Skeletal muscle satellite cell (primary cell): Measurements from ENCODE around the gene PPP1R13B.

Experiments used
- H3K27me3 ChIP-seq: 2 replicates; pipeline ENCODE4 v1.7.0; 2013; ENCODE audit warnings: low read length; ENCODE audit not compliant: control insufficient read depth, insufficient read depth
- H3K36me3 ChIP-seq: 2 replicates; pipeline ENCODE4 v1.7.0; 2013; ENCODE audit warnings: mild to moderate bottlenecking, control low read depth, low read length; ENCODE audit not compliant: insufficient read depth
- H3K4me1 ChIP-seq: 2 replicates; pipeline ENCODE4 v1.7.0; 2013; ENCODE audit warnings: low read length; ENCODE audit not compliant: control insufficient read depth, insufficient read depth
- H3K4me2 ChIP-seq: 2 replicates; pipeline ENCODE4 v1.7.0; 2013; ENCODE audit warnings: mild to moderate bottlenecking, low read length
- H3K4me3 ChIP-seq: 2 replicates; pipeline ENCODE4 v1.7.0; 2013; ENCODE audit warnings: low read length
- H3K9ac ChIP-seq: 2 replicates; pipeline ENCODE4 v1.7.0; 2013; ENCODE audit warnings: mild to moderate bottlenecking, low read depth, low read length, moderate library complexity
- H3K9me3 ChIP-seq: replicated peaks from 2 replicates; pipeline ENCODE4 v1.7.0; 2013; ENCODE audit warnings: mild to moderate bottlenecking, control low read depth, low read length

Gene PPP1R13B

DNA sequence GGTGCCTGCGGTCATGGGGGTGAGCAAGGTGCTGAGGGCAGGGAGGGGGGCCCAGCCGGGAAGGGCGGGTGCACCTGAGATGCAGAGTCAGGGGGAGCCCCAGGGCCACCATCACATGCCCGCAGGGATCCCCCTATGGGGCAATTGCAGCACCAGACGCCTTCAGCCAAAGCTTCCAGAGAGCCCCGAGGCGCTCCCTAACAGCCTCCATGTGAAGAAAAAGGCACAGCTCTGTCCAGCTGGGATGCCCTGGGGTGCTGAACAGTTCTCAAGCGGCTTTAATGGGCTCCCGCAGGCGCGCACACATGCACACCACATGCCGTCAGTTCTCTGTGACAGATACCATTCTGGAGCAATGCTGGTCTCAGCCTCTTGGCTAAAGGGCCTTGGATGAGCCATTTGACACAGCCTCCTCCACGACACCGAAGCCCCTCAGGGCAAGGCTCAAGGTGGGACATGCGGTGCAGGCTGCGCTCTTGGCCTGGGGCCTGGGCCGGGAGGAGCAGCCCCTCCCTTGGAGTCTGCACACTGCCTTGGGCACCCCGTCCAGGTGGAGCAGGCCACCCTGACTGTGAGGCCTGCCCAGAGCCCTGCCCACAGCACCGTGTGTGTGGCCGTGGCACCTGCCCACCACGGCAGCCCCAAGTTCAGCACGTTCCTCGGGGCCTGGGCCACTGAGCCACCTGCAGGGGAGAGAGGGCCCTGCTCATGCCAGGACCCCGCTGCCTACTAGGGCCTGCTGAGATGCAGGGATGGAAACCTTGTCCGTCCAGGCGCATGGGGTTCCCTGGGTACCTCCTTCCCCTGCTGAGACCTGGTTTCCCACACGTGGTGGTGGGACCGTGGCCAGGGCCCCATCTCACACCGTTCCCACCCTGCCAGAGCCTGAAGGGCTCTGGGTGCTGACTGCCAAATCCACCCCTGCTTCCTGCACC, 139.8 kb downstream of the PPP1R13B start:
- H3K27me3 ChIP-seq, result no peaks in the 10 kb centered on the region
- H3K9me3 ChIP-seq, result no peaks in the 10 kb centered on the region
- no peak overlapping the region for H3K4me3 ChIP-seq
- peaks cover 64% of the 10 kb centered on the region for H3K36me3 ChIP-seq
- H3K4me1 ChIP-seq, result peaks cover 30% of the 10 kb centered on the region
- H3K9ac ChIP-seq, result no peak overlapping the region
- no peak overlapping the region for H3K4me2 ChIP-seq

DNA sequence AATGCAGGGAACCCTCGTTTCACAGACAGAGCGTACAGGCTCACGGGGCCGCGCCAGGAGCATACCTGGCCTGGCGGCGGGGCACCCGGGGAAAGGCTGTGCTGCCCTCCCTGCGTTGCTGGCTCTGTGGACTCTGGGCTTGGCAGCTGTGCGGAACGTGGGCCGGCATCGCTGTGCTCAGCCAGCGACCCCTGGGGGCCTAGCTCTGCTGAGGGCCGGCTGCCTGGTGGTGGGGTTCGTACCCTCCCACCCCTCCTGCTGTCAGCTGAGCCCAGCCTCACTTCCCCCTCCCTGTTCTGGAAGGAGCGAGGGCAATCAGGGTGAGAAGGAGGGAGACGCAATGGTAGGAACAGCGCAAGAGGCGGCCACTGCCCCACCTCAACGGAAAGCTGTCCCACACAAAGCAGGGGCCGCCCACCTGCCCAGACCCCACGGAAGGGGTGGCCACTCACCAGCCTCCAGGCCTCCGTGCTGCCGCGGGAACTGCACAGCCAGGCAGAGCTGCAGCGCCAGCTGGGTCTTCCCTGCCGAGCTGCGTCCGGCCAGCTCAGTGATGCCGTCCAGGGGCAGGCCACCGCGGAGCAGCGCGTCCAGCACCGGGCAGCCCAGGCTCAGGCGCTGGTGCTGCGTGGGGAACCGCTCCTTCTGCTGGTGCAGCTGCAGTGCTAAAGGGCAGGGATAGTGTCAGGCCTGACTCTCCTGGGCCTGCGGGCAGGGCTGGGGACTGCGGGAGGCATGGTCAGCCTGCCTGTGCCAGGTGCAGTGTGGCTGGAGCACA, 140.6 kb downstream of the PPP1R13B start:
- H3K4me1 ChIP-seq, result peaks cover 21% of the 10 kb centered on the region
- H3K9me3 ChIP-seq, result no peaks in the 10 kb centered on the region
- H3K9ac ChIP-seq, result no peak overlapping the region
- no peak overlapping the region for H3K4me2 ChIP-seq
- H3K27me3 ChIP-seq, result no peaks in the 10 kb centered on the region
- H3K4me3 ChIP-seq, result no peak overlapping the region
- peaks cover 73% of the 10 kb centered on the region for H3K36me3 ChIP-seq

DNA sequence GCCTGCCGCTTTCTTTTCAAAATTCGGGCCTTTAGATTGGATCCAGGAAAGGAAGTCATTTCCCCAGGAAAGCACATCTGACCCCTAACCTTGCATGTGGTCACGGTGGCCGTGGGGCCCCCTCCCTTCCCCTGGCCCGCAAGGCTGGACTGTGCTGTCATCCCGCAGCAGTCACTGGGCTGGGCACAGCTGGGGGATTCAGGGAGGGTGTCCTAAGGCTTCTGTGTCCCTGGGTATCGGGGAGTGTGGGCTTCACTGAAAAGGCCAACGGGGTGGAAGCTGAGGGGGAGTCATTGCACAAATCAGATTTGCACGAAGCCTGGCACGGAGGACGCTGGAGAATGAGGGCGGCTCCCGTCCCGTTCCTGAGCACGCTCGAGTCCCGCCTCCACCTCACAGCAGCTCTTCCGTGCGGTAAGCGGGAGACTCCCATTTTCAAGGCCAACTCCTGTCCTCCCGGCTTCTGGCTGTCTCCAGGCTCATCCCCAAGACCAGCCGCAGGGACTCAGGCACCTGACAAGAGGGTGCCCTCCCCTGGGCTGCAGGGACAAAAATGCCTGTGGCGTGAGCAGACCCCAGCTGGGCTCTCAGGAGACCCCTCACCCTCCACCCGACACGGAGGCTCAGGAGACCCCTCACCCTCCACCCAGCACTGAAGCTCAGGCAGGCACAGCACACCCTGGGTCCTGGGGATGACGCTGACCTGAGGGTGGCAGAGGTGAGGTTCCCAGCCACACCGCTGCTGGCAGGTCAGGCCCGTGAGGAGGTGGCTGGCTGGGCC, 141.7 kb downstream of the PPP1R13B start:
- Histone ChIP-seq H3K4me1 (peaks cover 15% of the 10 kb centered on the region), H3K9me3 (no peaks in the 10 kb centered on the region), H3K4me2 (no peak overlapping the region), H3K36me3 (peaks cover 80% of the 10 kb centered on the region), H3K4me3 (no peak overlapping the region), H3K27me3 (no peaks in the 10 kb centered on the region), H3K9ac (no peak overlapping the region)

DNA sequence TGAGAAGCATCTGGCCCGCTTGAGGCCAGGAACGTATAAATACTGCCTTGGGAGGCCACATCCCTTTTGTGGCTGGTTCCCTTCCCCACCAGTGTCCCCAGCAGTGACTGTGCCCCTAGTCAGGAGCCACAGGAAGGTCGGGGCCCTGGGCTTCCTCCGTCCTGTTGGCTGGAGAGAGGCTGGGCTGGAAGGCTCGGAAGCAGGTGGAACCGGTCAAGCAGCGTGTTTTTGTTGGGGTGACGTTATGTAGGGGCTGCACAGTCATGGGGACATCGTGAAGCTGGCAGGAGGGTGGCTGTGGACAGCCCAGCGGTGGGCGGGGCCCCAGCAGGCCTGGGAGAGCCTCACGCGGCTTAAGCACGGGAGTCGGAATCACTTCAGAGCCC, 142.3 kb downstream of the PPP1R13B start:
- Histone ChIP-seq H3K4me2 (no peak overlapping the region), H3K9me3 (no peaks in the 10 kb centered on the region), H3K4me1 (peaks cover 21% of the 10 kb centered on the region), H3K9ac (no peak overlapping the region), H3K4me3 (no peak overlapping the region), H3K36me3 (peaks cover 86% of the 10 kb centered on the region), H3K27me3 (no peaks in the 10 kb centered on the region)

DNA sequence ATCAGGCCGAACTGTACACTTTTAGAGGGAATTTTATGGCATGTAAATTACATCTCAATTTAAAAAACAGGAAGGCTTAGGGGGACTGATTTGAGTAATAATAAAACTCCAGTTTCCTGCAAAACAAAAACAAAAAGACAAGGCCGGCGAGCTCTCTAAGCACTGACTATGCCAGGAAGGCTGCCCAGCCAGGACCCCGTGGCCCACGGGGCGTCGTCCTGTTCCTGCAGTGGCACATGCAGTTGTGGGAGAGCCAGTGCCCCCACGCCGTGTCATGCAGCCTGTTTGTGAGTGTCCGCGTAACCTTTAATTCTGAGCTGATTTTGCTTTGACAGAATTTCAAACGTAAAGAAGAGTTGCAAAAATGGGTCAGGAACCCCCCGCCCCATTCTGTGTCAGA, 142.7 kb downstream of the PPP1R13B start:
- H3K4me2 ChIP-seq, result no peak overlapping the region
- H3K9ac ChIP-seq, result no peak overlapping the region
- no peaks in the 10 kb centered on the region for H3K9me3 ChIP-seq
- no peak overlapping the region for H3K4me3 ChIP-seq
- H3K27me3 ChIP-seq, result no peaks in the 10 kb centered on the region
- peaks cover 88% of the 10 kb centered on the region for H3K36me3 ChIP-seq
- H3K4me1 ChIP-seq, result peaks cover 25% of the 10 kb centered on the region

DNA sequence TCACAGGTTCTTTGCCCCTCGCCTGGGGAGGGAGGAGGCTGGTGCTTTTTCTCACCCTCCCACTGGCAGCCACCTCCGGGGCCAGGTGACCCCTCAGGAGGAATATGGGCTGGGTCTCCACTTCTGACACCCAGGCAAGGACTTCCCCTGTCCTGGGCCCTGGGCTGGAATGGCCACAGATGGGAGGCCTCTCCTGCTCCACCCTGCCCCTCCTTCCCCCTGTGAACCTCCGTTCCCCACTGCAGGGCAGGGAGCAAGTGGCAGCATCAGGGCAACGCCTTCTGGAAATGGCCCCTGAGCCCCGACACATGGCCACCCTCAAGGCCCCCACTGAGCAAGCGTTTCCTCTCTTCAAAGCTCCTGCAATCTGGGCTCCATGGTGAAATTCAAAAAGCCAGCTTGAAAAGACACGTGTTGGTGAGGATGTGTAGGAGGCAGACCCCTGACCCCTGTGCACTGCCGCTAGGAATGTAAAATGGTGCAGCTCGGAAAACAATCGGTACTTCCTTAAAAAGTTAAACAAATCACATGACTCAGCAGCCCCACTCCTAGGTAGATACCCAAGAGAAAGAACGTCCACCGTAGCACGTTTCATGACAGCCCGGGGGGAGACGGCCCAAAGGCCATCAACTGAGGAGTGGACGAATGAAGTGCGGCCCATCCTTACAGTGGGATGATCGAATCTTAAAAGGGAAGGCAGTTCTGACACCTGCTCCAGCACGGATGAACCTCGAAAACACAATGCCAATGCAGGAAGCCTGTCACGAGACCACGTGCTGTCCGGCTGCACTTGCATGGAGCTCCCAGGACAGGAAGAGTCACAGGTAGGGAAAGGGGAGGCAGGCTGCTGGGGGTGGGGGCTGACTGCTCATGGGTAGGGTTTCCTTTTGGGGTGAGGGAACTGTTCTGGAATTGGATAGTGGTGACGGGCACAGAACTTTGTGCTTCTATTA, 143.7 kb downstream of the PPP1R13B start:
- Histone ChIP-seq H3K4me2 (no peak overlapping the region), H3K4me3 (no peak overlapping the region), H3K9me3 (no peaks in the 10 kb centered on the region), H3K9ac (no peak overlapping the region), H3K36me3 (peaks cover 89% of the 10 kb centered on the region), H3K27me3 (no peaks in the 10 kb centered on the region), H3K4me1 (peaks cover 20% of the 10 kb centered on the region)

DNA sequence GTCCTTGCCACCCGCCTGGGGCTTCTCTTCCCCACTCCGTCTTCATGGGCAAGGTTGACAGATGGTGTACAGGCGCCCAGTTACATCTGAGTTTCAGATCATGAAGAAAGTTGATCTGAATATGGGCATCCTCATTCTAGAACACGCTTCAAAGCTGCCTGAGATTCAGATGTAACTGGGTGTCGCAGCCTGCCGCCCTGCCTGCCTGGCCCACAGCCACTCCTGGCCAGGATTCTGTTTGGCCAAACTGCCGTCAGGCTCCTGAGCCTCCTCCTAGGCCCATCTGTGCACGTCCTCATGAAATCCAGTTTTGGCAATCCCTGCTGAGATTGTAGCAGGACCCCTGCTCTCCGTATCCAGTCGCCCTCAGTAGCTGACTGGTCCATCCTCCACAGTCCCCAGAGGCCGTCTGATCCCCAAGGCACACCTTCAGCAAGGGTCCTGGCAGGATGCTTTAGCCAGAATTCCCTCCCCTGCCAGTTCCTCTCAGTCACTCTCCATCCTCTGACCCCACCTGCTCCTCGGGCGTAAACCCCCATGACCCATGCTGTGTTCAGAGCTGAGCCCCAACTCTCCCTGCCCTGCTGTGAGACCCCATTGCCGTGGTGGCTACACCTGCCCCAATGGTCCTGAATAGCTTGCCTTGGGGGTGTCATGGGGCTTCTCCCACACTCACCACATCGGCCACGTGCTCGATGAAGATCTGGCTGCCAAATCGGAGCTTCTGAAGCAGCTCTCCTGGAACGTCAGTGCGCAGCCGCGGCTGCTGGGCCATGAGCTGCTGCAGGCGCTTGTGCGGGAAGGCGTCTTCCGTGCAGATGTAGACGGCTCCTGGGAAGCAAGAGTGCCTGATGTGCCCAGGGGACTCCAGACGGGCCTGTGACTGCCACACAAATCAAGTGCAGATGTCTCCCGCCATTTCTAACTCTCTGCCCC, 144.6 kb downstream of the PPP1R13B start:
- H3K4me3 ChIP-seq, result no peak overlapping the region
- peaks cover 89% of the 10 kb centered on the region for H3K36me3 ChIP-seq
- H3K9ac ChIP-seq, result no peak overlapping the region
- H3K4me1 ChIP-seq, result peaks cover 14% of the 10 kb centered on the region
- no peaks in the 10 kb centered on the region for H3K9me3 ChIP-seq
- no peak overlapping the region for H3K4me2 ChIP-seq
- no peaks in the 10 kb centered on the region for H3K27me3 ChIP-seq

DNA sequence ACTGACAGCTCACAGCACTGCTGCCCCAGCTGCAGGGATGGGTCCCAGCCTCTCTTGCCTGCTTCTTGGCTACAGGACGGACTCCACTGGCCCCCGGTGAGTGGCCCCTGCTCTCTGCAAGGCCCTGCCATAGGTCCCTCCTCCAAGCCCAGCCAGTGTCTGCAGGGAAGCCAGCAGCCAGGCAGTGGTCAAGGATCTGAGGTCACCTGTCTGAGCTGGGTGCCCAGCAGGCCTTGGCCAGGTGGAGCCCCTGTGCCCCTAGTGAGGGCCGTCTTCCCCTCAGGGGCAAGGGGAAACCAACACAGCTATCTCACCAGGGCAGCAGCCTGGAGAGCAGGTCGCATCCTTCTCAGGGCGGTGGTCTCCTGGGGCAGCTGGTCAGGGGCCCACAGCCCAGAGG, 145.3 kb downstream of the PPP1R13B start:
- Histone ChIP-seq H3K9me3 (no peaks in the 10 kb centered on the region), H3K4me1 (peaks cover 17% of the 10 kb centered on the region), H3K36me3 (peaks cover 91% of the 10 kb centered on the region), H3K9ac (no peak overlapping the region), H3K27me3 (no peaks in the 10 kb centered on the region), H3K4me3 (no peak overlapping the region), H3K4me2 (no peak overlapping the region)

DNA sequence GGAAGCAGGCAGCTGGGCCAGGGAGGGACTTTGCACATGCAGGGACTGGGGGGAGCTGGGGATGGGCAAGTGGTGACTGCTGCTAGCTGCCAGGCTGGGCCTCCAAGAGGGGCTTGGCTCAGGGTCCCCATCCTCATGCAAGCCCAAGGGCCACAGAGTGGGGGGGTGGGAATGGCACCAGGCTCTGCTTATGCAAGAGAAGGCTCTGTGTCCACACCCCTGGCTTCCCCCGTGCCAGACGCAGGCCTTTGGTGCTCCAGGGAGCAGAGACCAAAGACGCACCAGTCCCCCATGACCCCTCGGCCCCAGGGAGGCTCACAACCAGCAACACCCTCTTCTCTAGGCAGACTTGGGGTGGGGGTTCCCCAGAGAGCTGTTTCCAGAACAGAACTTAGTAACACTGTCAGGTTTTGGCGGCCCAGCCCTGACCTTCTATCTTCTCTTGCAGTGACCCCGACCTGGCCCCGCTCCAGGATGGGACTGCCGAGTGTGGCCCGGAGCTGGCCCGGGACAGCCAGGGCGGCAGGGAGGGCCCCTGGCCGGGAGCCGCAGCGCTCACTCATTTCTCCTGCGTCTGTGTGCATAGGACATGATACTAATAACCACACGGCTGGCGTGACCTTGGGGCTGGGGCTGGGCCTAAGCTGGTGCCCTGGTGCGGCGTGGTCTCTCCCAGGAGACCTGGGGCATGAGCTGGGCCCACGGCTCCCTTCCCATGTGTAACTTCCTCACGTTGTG, 146.5 kb downstream of the PPP1R13B start:
- Histone ChIP-seq H3K9ac (no peak overlapping the region), H3K36me3 (peaks cover 82% of the 10 kb centered on the region)

More for the DNA sequence above, 146.5 kb downstream of the PPP1R13B start:
- no peak overlapping the region for H3K4me3 ChIP-seq
- H3K4me2 ChIP-seq, result no peak overlapping the region
- H3K27me3 ChIP-seq, result no peaks in the 10 kb centered on the region
- H3K4me1 ChIP-seq, result peaks cover 29% of the 10 kb centered on the region
- H3K9me3 ChIP-seq, result no peaks in the 10 kb centered on the region
